ENCODE measurements around the gene ATG9B. TPM values are rescaled to one million over a fixed set of nuclear protein-coding genes. Genes with fewer than 3 reads are reported as not detected.

Gene ATG9B, protein sequence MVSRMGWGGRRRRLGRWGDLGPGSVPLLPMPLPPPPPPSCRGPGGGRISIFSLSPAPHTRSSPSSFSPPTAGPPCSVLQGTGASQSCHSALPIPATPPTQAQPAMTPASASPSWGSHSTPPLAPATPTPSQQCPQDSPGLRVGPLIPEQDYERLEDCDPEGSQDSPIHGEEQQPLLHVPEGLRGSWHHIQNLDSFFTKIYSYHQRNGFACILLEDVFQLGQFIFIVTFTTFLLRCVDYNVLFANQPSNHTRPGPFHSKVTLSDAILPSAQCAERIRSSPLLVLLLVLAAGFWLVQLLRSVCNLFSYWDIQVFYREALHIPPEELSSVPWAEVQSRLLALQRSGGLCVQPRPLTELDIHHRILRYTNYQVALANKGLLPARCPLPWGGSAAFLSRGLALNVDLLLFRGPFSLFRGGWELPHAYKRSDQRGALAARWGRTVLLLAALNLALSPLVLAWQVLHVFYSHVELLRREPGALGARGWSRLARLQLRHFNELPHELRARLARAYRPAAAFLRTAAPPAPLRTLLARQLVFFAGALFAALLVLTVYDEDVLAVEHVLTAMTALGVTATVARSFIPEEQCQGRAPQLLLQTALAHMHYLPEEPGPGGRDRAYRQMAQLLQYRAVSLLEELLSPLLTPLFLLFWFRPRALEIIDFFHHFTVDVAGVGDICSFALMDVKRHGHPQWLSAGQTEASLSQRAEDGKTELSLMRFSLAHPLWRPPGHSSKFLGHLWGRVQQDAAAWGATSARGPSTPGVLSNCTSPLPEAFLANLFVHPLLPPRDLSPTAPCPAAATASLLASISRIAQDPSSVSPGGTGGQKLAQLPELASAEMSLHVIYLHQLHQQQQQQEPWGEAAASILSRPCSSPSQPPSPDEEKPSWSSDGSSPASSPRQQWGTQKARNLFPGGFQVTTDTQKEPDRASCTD
- total RNA-seq = 3.9 TPM

GRCh38 chr7:151024435-151025056 is at the start of gene ATG9B:
ATG9B (minus strand) TSS chr7:151024494; CDS start chr7:151024423, 71 bp downstream.

DNA sequence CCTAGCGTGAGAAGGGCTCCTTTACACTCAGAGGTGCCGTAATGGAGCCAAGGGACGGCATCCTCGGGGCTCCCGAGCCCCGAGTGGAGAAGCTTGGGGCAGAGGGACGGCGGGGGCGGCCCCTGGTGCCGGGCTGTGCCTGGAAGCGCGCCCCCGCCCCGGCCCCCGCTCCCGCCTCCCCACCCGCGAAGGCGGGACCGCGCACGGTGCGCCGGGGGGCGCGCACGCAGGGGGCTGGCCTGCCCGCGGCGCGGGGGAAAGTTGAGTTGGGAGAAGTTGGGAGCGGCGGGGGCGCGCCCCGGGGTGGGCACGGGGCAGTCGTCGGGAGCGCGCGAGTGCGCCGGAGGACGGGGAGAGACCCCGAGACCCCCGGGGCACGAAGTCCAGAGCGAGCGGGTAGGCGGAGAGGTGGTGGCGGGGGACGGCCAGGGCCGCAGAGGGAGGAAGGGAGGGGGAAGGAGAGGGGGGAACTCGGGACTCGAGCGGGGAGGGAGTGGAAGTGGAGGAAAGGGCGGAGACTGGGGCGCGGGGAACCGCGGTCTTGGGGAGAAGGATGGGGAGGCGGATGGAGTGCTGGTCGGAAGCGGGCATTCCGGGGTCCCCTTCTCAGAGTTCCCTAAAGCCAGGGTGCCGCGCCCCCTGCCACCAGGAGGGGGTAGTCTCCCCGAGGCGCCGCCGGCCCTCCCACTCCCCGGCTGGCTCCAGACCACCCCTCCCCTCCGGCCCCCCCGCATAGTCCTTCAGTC is 35.2 kb upstream of the ATG9B start, which contains the start of gene SLC4A2:
TSS of gene SLC4A2 (plus strand) at position 223 of the 746 bp plus-strand sequence. CDS start 2,399 bp downstream, outside the sequence.

DNA sequence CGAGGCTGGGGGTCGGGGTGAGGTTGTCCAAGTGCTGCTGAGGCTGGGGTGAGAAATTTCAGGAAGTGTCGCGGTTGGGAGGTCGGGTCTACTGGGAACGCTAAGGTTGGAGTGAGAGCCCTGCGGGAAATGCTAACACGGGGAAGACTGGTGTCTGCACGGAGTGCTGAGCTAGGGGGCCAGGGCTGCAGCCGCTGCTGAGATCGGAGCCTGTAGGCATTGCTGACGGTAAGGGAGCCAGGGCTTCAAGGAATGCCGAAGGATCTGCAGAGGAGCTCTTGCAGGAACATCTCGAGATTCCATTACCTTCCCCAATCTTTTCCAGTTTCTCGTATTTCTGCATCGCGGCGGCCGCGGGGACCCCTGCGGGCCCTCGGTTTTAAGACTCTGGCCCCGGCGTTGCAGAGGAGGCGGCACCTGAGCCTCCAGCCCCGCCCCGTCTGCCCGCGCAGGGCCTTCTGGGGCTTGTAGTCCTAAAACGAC is 33.3 kb upstream of the ATG9B start, which contains the start of gene CDK5:
TSS of gene CDK5 (minus strand) at position 392 of the 483 bp plus-strand sequence. CDS start at position 343, 49 bp downstream.

GRCh38 chr7:151047976-151048815 is 23.9 kb upstream of the ATG9B start, which contains the start of gene ASIC3:
ASIC3 (plus strand) TSS chr7:151048531; CDS start chr7:151048886, 355 bp downstream.

DNA sequence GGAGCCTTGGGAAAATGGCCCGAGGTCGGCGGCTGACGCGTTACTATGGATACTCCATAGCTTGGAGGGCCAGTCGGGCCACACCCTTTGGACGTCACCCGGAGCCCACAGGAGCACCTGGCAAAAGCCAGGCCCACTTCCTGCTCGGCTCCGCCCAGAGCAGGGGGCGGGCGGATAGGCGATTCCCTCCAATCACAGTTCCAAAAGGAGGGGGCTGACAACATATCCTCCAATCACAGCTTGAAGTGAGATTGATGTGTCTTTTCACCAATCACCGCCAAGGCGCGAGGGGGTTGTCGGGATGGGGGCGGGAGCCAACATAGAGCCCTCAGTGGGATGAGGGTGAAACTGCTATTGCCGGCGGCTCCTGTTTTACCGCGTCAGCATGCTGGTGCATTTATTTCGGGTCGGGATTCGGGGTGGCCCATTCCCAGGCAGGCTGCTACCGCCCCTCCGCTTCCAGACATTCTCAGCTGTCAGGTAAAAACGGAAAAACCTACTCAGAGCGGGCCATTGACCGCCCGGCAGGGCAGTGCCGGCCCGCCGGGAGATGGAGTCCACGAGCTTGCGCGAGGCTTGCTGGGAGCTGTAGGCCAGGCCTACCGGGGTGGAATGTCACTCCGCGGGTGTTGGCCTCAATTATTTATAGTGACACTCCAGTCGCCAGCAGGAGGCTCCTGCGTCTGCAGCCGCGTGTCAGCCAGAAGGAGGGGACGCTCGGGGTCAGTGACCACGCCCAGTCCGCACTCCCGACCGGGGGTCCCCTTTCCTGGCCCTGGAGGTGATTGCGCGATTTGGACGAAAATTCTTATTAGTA is 4.0 kb upstream of the ATG9B start, which contains the start of gene ABCB8:
TSS of gene ABCB8 (plus strand) at position 320 of the 817 bp plus-strand sequence. CDS start at position 386, 66 bp downstream.

GRCh38 chr7:150990416-150991186 is 33.7 kb downstream of the ATG9B start, which contains the start of gene NOS3:
NOS3 (plus strand) TSS chr7:150991017; CDS start chr7:150993804, 2,787 bp downstream.

DNA sequence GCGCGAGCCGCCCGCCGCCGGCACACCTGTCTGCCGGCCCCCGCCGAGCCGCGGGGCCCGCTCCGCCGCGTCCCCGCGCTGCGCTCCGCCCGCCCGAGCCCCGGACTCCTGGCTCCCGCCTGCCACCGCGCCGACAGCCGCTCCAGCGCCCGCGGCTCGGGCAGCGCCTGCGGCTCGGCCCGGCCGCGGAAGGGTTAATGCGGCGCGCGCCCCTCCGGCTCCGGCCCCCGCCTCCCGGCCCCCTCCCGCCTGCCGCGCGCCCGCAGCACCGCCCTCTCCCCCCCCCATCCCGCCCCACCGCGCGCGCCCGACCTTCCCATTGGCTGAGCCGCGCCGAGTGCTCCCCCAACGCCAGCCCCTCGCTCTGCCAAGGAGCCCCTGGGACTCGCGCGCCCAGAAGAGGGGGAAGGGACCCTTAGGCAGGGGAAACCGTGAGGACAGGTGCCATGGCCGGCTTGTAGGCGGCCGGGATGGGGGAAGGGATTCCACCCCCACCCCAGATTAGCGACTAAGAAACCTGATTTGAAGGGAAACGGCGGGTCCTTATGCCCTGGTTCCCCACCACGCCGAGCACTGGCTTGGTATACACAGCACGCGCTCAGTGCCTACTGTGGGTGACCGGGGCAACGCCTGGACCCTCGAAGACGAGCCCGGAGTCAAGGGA is 46.0 kb downstream of the ATG9B start, which contains the start of gene KCNH2:
TSS of gene KCNH2 (minus strand) at position 196 of the 664 bp plus-strand sequence. CDS start 408 bp downstream, outside the sequence.

Other genes starting within 250 kb of the ATG9B start
- gene TMEM176B, start 224.1 kb downstream of the ATG9B start, total RNA-seq = 5.8 TPM
- 1.2 TPM for gene TMEM176A, start 223.7 kb downstream of the ATG9B start, total RNA-seq
- gene AOC1, start 172.0 kb downstream of the ATG9B start, total RNA-seq = not detected
- 17.8 TPM for gene KCNH2, start 46.2 kb downstream of the ATG9B start, total RNA-seq
- 2.5 TPM for gene NOS3, start 33.5 kb downstream of the ATG9B start, total RNA-seq
- gene ABCB8, start 4.0 kb upstream of the ATG9B start, total RNA-seq = 38.8 TPM
- gene ASIC3, start 24.0 kb upstream of the ATG9B start, total RNA-seq = 1.4 TPM
- 55.4 TPM for gene CDK5, start 33.4 kb upstream of the ATG9B start, total RNA-seq
- 15.9 TPM for gene SLC4A2, start 35.1 kb upstream of the ATG9B start, total RNA-seq
- 35.5 TPM for gene FASTK, start 56.3 kb upstream of the ATG9B start, total RNA-seq
- gene TMUB1, start 59.0 kb upstream of the ATG9B start, total RNA-seq = 12.0 TPM
- 68.5 TPM for gene AGAP3, start 62.0 kb upstream of the ATG9B start, total RNA-seq
- gene GBX1, start 143.2 kb upstream of the ATG9B start, total RNA-seq = 1.6 TPM
- gene ASB10, start 162.8 kb upstream of the ATG9B start, total RNA-seq = not detected
- not detected for gene H2BK1, start 186.0 kb upstream of the ATG9B start, total RNA-seq
- 26.1 TPM for gene ABCF2, start 202.7 kb upstream of the ATG9B start, total RNA-seq
- 20.8 TPM for gene CHPF2, start 208.0 kb upstream of the ATG9B start, total RNA-seq
- gene SMARCD3, start 224.2 kb upstream of the ATG9B start, total RNA-seq = 213 TPM

Measured in diencephalon (tissue), 1 donor.